GM18502 (cell line): Measurements from ENCODE around the gene ATAD2B.
"Not testable (repeated sequence)": the region's sequence is repeated elsewhere in the genome, so short reads cannot be mapped to it uniquely, and the experiment has no call there.

Source experiments
- ATAC-seq: cut with Tn5 transposase; IDR thresholded peaks from one replicate; pipeline ENCODE4 v1.9.1; 2021; ENCODE audit warnings: mild to moderate bottlenecking; ENCODE audit not compliant: unreplicated experiment, poor library complexity

Gene ATAD2B

DNA sequence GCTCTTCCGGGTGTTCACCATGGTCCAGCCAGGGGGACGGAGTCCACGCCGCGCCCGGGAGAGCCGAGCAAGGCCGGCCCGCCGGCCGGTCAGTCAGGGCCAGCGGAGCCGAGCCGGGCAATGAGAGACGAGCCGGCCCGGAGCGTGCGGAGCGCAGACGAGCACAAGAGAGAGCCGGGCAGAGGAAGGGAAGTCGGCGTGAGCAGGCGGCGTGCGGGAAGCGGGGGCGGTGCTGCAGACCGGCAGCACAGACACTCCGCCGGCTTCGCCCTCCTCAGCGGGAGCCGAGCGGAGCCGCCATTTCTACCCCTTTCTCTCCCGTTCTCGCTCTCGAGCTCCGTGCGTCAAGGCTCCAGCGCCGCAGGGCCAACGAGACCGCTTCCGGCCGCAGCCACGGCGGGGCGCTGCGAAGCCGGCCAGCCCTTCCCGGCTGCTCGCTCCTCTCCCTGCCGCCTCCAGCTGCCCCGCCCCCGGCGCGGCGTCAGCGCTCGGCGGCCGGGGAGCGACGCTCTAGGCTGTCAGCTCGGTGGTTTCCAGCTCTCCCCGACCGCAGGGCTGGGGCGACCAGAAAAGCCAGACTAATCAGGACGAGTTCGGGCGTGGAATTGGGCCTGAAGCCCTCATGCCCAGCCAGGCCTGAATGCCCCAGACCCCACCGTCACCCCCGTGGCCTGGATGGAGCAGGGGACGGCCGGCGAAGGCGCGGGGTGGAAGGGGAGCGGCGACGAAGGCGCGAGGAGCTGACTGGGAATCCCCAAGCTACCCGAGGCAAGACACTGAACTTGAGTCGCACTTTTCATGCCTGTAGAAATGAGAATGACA is at the start of gene ATAD2B:
Gene ATAD2B, minus strand, starts transcription at position 374 of the 822 bp plus-strand sequence. Its CDS starts 353 bp downstream, at position 21.
- ATAC-seq = peak; percentile 80

DNA sequence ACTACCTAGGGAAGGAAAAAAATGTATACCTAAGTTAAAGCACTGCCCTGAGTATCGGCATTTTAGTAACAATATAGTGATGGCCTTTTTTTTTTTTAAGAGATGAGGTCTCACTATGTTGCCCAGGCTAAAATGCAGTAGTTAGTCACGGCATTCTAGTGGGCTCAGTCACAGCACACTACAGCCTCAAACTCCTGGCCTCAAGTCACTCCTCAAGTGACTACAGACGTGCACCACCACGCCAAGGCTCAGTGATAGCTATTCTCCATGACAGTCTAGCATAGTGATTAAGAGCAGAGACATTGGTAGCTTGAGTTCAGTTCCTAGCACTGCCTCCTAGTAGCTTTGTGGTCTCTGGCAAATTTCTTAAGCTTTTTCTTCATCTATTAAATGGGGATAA is 40.9 kb upstream of the ATAD2B start:
- ATAC-seq = no peak

- ATAC-seq = no peak
Measured at GRCh38 chr2:23954325-23955014, 27.5 kb upstream of the ATAD2B start.

DNA sequence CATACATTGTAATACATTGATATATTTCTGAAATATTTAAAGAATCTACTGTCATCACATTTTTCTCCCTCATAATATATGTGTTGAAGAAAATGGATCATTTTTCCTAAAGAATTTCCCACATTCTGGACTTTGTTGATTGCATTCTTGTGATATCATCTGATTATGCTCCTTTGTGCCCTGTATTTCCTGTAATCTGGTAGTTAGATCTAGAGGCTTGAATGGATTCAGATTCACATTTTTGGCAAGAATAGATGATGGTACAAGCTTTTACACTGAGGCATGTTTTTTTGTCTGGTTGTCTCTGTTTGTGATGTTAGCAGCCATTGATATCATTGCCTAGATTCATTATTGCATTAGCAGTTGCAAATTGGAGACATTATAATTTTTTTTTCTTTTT is 26.7 kb upstream of the ATAD2B start:
- no peak for ATAC-seq

GRCh38 chr2:23952558-23952957 is 25.6 kb upstream of the ATAD2B start:
- ATAC-seq = not testable (repeated sequence)

GRCh38 chr2:23947350-23947749 is 20.4 kb upstream of the ATAD2B start:
- no peak for ATAC-seq

DNA sequence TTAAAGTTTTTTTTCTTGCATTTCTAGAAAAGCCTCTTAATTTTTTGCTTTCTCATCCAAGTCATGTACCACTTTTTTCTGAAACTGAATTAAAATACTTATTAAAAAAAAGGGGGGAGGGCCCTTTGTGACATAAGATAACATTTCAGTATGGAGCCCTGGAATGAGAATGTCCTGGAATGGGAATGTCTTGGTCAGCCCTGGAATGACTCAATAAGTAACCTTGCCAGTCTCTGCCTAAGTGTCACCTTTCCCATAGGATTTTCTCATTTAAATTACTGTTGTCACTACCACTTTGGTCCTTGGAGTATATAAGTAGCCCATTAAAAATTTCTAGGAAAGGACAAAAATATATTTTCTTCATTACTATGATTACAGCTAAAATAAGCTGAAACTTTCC is 18.1 kb upstream of the ATAD2B start:
- no peak for ATAC-seq

- ATAC-seq = no peak
Measured at GRCh38 chr2:23944527-23944926, 17.6 kb upstream of the ATAD2B start.

GRCh38 chr2:23943666-23944065 is 16.7 kb upstream of the ATAD2B start:
- no peak for ATAC-seq

DNA sequence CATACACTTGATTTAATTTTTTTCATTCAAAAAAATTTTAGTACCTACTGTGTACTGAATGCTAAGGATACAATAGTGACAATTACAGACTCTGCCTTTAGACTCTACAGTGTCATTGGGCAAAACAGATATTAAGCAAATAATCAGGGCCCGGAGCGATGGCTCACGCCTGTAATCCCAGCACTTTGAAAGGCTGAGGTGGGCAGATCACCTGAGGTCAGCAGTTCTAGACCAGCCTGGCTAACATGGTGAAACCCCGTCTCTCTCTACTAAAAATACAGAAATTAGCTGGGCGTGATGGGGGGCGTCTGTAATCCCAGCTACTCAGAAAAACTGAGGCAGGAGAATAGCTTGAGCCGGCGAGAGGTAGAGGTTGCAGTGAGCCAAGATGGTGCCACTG is 14.7 kb upstream of the ATAD2B start:
- no peak for ATAC-seq

GRCh38 chr2:23940718-23941620 is 14.0 kb upstream of the ATAD2B start:
- peak; percentile 62 for ATAC-seq

DNA sequence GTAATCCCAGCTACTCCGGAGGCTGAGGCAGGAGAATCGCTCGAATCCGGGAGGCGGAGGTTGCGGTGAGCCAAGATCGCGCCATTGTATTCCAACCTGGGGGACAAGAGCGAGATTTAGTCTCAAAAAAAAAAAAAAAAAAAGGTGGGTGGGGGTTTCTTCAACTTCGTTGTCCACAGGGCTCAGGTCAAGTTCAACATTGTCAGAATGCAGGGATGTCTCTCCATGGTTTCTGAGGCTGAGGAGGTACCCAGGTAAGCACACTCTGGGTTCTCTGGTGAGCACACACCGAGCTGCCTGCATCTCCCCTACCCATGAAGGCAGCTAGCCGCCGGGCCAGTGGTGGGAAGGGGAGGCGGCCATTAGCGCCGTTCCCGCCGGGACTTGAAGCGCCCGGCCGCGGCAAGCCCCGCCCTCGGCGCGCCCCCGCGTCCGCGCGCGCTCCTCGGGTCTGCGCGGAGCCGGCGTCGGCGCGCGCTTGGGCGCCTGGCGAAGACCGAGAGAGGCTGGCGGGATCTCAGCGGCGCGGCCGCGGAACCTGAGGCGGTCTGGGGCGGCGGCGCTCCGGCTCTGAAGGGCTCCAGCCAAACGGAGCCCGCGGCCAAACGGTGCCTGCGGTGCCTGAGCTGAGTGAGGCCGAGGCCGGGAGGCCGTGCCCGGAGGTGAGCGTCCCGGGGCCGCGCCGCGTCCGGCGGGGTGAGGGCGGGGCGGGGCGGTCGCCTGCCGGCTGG is 13.2 kb upstream of the ATAD2B start, which contains the start of gene UBXN2A:
Gene UBXN2A, plus strand, starts transcription at position 477 of the 731 bp plus-strand sequence. CDS start 17,852 bp downstream, outside the sequence.
- peak; percentile 81 for ATAC-seq

- ATAC-seq = no peak
Measured at GRCh38 chr2:23934259-23934658, 7.3 kb upstream of the ATAD2B start.

DNA sequence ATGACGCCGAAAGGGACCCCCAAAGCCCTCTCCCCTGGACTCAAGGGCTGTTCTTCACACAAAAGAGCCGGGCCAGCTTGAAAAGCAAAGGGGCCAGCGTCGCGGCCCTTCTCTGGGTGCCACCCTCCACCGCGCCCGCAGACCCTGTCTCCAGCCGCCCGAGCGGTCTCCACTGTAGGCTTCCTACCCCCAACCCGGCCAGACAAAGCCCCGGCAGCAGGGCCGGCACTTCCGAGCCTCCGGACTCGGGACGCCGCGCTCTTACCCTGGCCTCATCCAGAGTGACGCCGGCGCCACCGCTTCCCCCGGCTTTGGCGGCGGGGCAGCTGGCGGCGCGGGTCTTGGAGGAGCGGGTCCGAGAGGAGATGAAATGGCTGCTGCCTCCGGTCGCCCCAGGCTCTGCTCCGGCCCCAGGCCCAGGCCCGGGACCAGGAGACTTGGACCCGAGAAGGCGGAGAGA is 603 bp downstream of the ATAD2B start:
- ATAC-seq = peak; percentile 31

GRCh38 chr2:23925702-23926289 is 1.1 kb downstream of the ATAD2B start:
- ATAC-seq = peak; percentile 70

DNA sequence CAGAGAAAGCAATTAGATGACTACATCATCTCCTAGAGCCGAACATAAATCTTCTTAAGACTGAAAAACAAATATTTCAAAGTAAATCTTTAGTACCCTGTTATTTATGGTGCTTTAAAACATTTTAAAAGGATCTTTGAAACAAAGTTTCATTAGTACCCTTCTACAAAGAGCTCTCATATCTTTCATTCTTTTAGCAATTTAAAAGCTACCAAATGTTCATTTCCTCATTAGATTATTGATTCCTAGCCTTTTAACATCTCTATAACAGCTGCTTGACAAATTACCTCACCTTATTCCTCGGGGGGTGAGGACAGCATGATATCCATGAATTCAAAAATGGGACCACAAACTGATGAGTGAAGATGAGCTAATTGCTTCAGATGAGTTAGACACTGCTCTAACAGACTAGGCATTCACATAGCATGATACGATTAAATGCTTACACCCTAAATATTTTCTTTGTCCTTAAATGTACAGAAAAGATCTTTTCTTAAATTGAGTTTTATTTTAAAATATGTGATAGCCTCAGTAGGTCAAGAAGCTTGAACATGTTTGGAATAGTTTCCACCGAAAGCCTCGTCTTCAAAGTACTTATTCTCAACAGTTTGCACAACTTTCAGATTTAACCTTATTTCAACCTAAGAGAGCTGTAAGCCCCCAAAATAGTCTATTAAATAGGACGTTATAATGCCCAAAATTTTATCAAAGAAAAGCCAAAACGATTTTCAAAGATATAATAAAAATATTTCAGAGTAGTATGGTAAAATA is 2.1 kb downstream of the ATAD2B start:
- no peak for ATAC-seq

- ATAC-seq = no peak
Measured at GRCh38 chr2:23918837-23919489, 8.0 kb downstream of the ATAD2B start.

DNA sequence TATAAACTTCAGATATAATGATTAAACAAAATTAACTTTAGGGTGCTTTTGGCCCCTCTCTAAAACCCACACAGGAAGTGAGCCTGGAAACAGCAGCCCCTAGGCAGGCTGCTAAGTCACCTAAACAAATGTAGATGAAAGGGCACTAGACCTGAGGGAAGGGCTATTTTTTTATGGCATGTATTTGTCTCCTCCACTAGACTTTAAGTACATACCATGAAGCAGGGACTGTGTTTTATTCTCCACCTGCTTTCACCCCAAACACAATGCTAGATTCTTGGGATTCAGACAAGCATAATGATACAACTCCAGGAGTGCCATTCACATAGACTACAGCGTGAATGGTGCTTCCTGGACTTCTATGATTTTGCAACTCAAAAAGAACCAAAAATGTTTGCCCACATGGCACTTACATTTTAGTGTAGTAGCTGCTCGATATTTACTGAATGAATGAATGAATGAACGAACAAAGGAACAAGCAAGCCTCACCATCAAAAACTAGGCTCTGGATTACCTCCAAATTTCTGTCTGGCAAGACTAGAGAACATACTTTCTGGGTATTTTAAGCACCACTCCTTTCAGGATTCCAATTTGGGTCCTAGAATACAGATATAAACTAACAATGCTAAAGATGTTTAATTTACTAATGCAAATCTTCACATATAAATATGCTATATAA is 10.1 kb downstream of the ATAD2B start:
- ATAC-seq = no peak
